IPS-18a (cell line): ENCODE measurements around the gene HS2ST1.

Experiments used
- H3K27ac ChIP-seq: one replicate; pipeline ENCODE4 v1.5.1; 2013; ENCODE audit warnings: low read length
- H3K27me3 ChIP-seq: one replicate; pipeline ENCODE4 v1.6.1; 2013; ENCODE audit warnings: mild to moderate bottlenecking, low read length; ENCODE audit not compliant: control insufficient read depth, insufficient read depth
- H3K36me3 ChIP-seq: one replicate; pipeline ENCODE4 v1.6.1; 2013; ENCODE audit warnings: low read depth, low read length; ENCODE audit not compliant: control insufficient read depth
- H3K4me1 ChIP-seq: one replicate; pipeline ENCODE4 v1.6.1; 2013; ENCODE audit warnings: low read depth, low read length; ENCODE audit not compliant: control insufficient read depth
- H3K4me3 ChIP-seq: one replicate; pipeline ENCODE4 v1.5.1; 2013; ENCODE audit warnings: low read length
- H3K9ac ChIP-seq: one replicate; pipeline ENCODE4 v1.6.1; 2013; ENCODE audit warnings: mild to moderate bottlenecking, low read length, moderate library complexity
- H3K9me3 ChIP-seq: one replicate; pipeline ENCODE4 v1.6.1; 2013; ENCODE audit warnings: low read depth, low read length; ENCODE audit not compliant: control insufficient read depth

The HS2ST1 gene

DNA sequence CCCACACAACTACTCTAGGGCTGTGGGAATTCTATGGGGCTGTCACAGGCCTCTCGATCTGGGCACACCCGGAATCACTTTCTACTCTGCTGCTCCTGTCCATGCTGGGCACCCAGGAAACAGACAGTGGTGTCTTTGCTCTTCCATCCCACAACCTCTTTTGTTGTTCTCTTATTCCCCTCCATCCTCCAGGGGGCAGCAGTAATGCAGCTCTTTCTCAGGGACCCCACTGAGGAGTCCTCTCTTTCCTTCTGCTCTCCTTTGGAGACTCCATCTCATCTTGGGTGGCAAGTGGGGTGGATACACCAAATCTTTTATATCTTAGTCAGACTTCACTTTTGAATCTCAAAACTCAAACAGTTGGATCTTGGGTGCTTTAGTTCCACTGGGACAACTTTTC is 206.3 kb downstream of the HS2ST1 start:
- H3K4me1 ChIP-seq = peaks cover 11% of the 10 kb centered on the region
- no peak overlapping the region for H3K4me3 ChIP-seq
- no peaks in the 10 kb centered on the region for H3K9me3 ChIP-seq
- no peaks in the 10 kb centered on the region for H3K36me3 ChIP-seq
- no peaks in the 10 kb centered on the region for H3K27me3 ChIP-seq
- no peak overlapping the region for H3K27ac ChIP-seq
- H3K9ac ChIP-seq = no peak overlapping the region

DNA sequence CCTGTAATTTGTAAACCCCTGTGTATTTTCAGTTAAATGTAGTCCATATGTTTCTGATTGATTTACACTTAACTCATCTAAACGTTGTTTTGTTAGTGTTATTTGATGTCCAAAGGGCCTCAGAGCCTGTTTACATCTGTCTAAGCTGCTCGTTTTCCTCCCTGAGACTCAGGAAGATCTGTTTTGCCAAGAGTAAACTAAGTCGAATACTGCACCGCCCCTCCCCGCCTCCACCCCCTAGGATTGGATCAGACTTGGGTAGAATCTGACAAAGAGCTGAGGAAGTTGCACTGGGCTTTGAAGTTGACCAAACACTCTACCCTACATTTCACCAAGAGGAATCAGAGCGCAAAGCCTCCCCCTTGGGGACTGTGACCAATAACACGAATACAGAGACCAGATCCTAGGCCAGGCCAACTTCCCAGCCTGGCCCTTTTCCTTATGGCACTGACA is 207.3 kb downstream of the HS2ST1 start:
- no peak overlapping the region for H3K9ac ChIP-seq
- no peaks in the 10 kb centered on the region for H3K27me3 ChIP-seq
- no peak overlapping the region for H3K4me3 ChIP-seq
- no peaks in the 10 kb centered on the region for H3K9me3 ChIP-seq
- H3K27ac ChIP-seq = no peak overlapping the region
- H3K36me3 ChIP-seq = no peaks in the 10 kb centered on the region
- H3K4me1 ChIP-seq = peaks cover 11% of the 10 kb centered on the region

DNA sequence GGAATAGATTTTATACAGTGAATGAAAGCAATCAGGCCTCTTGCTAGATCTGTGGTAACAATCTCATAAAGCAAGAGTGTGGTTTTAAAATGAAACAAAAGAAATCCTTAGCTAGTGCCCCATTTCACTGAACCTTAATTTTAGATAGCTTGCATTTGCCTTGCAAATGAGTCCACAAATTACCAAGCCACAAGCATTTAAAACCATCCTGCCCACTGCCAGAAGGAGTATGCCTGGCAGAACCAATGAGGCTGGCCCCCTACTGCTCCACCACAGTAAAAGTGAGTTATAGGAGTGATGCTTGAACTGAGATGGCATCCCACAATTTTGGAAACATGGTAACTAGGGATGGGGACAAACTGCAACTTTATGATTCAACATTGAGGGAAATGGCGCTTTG is 207.8 kb downstream of the HS2ST1 start:
- no peak overlapping the region for H3K4me3 ChIP-seq
- no peaks in the 10 kb centered on the region for H3K27me3 ChIP-seq
- H3K9ac ChIP-seq = no peak overlapping the region
- no peaks in the 10 kb centered on the region for H3K36me3 ChIP-seq
- peaks cover 6% of the 10 kb centered on the region for H3K4me1 ChIP-seq
- no peaks in the 10 kb centered on the region for H3K9me3 ChIP-seq
- H3K27ac ChIP-seq = no peak overlapping the region

DNA sequence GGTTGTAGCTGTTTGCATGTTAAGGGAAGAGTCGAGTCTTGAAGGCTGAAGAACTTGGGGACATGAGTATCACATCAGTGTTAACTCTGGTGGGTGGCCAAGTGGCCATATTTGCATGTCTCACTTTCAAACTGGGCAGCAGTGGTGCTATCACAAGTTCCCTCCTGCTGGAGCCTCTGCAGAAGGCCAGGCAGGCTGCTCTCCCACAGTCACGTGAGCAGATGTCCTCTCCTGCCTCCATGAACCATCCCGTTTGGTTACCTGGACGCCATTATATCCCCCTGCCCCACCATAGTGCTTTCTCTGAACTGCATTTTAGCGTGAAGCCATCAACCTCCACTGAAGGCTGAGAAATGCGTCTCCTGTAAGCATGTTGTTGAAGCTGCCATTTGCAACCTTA is 209.2 kb downstream of the HS2ST1 start:
- H3K27ac ChIP-seq = no peak overlapping the region
- no peaks in the 10 kb centered on the region for H3K36me3 ChIP-seq
- no peaks in the 10 kb centered on the region for H3K4me1 ChIP-seq
- no peaks in the 10 kb centered on the region for H3K27me3 ChIP-seq
- no peak overlapping the region for H3K9ac ChIP-seq
- no peaks in the 10 kb centered on the region for H3K9me3 ChIP-seq
- H3K4me3 ChIP-seq = no peak overlapping the region

DNA sequence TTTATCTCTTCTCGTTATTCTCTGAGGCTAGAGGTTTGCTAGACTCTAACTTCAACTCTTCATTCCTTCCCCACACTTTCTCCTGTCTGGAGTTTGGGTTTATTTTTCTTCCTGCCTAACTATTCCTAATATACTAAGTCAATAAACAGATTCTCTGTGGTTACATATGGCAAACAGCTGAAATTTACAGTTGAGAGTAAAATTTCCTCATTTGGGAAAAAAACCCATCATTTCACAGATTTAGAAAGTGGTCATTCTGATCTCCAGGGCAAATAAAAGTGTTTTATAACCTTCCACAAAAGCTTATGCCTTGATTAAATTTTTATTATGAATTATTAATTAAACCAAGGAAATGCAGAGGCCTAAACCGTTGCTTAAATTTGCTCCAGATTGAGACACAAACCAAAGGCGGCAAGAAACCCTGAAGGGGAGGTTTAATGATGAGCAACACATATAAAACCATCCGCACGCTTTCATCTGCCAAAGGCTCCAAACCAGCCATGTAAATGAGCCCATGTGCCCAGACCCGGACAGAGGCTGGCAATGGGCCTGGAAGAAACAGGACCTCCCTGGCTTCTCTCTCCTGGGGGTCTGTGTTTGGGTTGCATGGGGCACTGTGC is 212.6 kb downstream of the HS2ST1 start:
- H3K27me3 ChIP-seq = no peaks in the 10 kb centered on the region
- no peak overlapping the region for H3K27ac ChIP-seq
- no peak overlapping the region for H3K4me3 ChIP-seq
- no peak overlapping the region for H3K9ac ChIP-seq
- H3K4me1 ChIP-seq = no peaks in the 10 kb centered on the region
- H3K36me3 ChIP-seq = no peaks in the 10 kb centered on the region
- no peaks in the 10 kb centered on the region for H3K9me3 ChIP-seq

DNA sequence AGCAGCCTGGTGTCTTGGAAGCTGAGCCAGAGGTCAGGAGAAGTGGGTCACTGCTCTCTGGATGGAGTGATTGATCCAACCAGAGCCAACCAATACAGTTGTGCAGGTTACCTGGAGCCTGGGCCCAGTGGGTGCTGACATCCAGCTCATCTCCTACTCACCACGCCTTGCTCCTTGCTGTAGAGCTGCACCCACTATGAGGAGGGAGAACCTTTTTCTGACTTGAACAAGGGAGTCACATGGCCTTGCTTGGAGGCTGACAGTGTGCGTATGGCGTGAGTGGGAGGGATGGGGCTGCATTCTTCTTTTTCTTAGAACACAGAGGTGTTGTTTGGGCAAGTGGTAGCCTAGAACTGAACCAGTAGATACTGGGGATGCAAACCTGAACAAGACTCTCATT is 213.1 kb downstream of the HS2ST1 start:
- Histone ChIP-seq H3K27ac (no peak overlapping the region), H3K4me1 (no peaks in the 10 kb centered on the region), H3K36me3 (no peaks in the 10 kb centered on the region), H3K9me3 (no peaks in the 10 kb centered on the region), H3K27me3 (peaks cover 5% of the 10 kb centered on the region), H3K4me3 (no peak overlapping the region), H3K9ac (no peak overlapping the region)

DNA sequence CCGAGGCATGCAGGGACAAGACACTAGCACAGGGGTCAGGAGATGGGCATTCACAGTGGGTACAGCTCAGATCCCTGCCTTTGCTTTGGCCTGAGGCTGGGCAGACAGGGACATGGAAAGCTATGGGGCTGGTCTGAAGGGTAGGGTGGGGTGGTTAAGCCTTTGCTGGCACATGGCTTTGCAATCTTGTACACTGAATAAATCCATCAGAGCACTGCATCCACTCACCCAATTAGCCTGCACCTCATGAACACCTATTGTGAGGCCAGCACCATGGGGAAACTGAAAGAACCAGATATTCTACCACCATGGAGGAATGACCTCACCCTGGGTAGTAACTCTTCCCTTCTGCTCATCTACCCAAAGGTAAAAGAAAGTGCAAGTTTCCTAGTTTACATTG is 214.6 kb downstream of the HS2ST1 start:
- Histone ChIP-seq H3K4me1 (no peaks in the 10 kb centered on the region), H3K27ac (no peak overlapping the region), H3K36me3 (no peaks in the 10 kb centered on the region), H3K27me3 (peaks cover 10% of the 10 kb centered on the region), H3K4me3 (no peak overlapping the region), H3K9me3 (no peaks in the 10 kb centered on the region), H3K9ac (no peak overlapping the region)

DNA sequence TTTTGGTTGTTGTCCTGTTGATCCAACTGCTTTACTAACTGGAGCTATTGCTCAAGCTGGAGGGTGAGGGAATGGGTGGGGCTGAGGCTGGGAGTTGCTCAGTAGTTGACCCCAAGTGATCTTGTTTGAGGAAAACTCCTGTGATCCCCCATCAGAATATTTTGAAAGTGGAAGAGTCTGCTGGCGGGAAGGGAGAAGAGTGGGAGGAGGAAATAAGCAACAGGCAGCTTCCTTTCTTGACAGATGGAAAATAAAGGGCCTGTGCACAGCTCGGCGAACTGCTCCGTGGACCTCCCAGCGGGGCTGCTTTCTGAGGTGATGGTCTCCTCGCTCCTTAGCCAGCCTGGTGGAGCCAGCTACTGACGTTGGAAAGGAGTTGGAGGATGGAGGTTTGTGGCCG is 215.2 kb downstream of the HS2ST1 start:
- Histone ChIP-seq H3K27ac (no peak overlapping the region), H3K9ac (no peak overlapping the region), H3K4me1 (no peaks in the 10 kb centered on the region), H3K4me3 (no peak overlapping the region), H3K36me3 (no peaks in the 10 kb centered on the region), H3K9me3 (no peaks in the 10 kb centered on the region), H3K27me3 (peaks cover 10% of the 10 kb centered on the region)

DNA sequence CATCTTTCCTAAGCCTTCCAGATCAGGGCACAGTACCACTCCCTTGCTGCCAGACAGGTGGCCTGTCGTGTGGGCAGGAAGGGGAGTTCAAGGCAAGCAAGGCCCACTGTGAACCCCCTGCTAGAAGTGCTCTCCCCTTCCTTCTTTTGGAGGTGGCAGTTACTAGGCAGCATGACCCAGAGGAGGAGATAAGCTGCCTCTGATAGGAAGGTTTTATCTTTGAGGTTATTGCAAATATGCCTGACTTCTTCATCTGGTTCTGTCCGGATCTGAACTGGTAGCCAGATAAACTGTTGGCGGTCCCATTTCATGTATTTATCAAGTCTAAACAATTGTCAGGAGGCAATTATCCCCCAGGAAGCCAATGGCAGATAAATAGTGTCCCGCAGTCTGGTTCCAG is 216.0 kb downstream of the HS2ST1 start:
- H3K27me3 ChIP-seq = peaks cover 10% of the 10 kb centered on the region
- H3K27ac ChIP-seq = no peak overlapping the region
- H3K36me3 ChIP-seq = no peaks in the 10 kb centered on the region
- no peaks in the 10 kb centered on the region for H3K4me1 ChIP-seq
- no peak overlapping the region for H3K4me3 ChIP-seq
- H3K9ac ChIP-seq = no peak overlapping the region
- no peaks in the 10 kb centered on the region for H3K9me3 ChIP-seq

DNA sequence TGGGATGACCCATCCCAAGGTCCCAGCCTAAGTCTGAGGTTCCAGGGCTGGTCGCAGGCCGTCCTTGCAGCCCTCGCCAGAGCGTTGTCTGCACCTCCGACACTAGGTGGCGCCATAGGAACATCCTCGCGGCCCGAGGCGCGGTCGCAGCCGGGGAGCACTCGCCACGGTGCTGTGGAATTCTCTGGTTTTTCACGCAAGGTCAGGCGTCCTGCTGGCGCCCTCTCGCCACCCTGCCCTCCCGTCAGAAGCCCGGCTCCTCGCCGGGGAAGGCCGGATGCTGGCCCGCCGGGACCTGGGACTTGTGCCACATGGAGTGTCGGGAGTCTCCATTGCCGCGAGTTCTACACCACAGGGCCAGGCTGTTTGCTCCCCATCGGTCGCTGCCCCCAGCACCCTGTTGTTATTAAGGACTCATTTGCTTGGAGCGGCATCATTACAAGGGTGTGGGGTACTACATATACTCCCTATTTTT is 217.4 kb downstream of the HS2ST1 start:
- peaks cover 10% of the 10 kb centered on the region for H3K27me3 ChIP-seq
- peak overlapping the region; percentile 26 for H3K9ac ChIP-seq
- peak overlapping the region; percentile 55 for H3K4me3 ChIP-seq
- no peak overlapping the region for H3K27ac ChIP-seq
- H3K9me3 ChIP-seq = no peaks in the 10 kb centered on the region
- H3K4me1 ChIP-seq = no peaks in the 10 kb centered on the region
- H3K36me3 ChIP-seq = no peaks in the 10 kb centered on the region

DNA sequence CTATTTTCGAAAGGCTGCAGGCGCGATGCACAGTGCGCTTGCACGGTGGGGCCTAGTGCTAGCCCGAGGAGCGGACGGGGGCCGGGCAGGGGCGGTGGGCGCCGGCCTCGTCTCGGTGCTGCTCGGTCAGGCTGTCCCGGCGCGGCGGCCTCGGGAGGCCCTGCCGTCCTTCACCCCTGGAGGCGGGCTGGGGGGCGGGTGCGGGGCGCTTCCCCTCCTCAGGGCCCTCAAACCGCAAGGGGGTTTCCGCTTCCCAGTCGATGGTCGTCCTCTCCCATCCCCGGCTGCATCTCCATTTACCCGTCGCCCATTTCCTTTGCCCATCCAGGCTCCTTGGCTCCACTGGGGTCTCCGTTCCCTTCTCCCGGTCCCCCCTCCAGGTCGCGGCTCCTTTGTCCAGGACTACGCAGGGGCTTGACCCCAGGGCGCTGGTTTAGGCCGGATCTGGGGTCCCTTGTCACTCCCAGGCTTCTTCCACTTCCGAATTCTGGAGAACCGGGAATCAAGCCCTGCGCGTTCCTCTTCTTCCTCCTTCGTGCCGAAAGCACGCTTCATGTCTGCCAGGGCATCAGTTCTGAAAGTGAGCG is 217.9 kb downstream of the HS2ST1 start:
- H3K27ac ChIP-seq = no peak overlapping the region
- no peaks in the 10 kb centered on the region for H3K36me3 ChIP-seq
- peaks cover 10% of the 10 kb centered on the region for H3K27me3 ChIP-seq
- H3K4me3 ChIP-seq = peak overlapping the region; percentile 55
- peak overlapping the region; percentile 26 for H3K9ac ChIP-seq
- no peaks in the 10 kb centered on the region for H3K4me1 ChIP-seq
- no peaks in the 10 kb centered on the region for H3K9me3 ChIP-seq

DNA sequence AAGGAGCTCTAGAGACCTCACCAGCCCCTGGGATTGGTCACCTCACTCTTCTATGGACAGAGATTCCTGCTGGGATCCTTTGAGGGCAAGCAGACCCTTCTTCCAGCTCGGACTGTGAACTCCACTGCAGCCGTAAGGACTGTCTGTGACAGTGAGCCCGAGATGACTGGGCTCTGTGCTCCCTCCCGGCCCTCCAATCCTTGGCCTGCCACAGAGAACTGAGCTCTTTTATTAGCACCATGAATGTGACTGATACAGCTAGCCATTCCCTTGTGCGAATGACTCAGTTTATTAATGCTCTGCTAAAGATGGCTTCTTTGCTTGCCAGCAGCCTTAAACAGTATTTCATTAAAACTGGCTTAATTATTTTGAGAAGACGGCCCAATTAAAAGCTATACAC is 219.6 kb downstream of the HS2ST1 start:
- H3K27me3 ChIP-seq = peaks cover 10% of the 10 kb centered on the region
- no peak overlapping the region for H3K4me3 ChIP-seq

More for the DNA sequence above, 219.6 kb downstream of the HS2ST1 start:
- Histone ChIP-seq H3K9ac (no peak overlapping the region), H3K4me1 (no peaks in the 10 kb centered on the region), H3K9me3 (no peaks in the 10 kb centered on the region), H3K27ac (no peak overlapping the region), H3K36me3 (no peaks in the 10 kb centered on the region)
